HG03045 (cell line): ENCODE results near the gene DCTD.

Experiments
- ATAC-seq: cut with Tn5 transposase; IDR thresholded peaks from one replicate; pipeline ENCODE4 v1.9.1; 2021; ENCODE audit warnings: mild to moderate bottlenecking, moderate library complexity; ENCODE audit not compliant: unreplicated experiment

The DCTD gene

GRCh38 chr4:182874797-182875345 is 42.3 kb downstream of the DCTD start:
- ATAC-seq, result no peak

- no peak for ATAC-seq
Observed at GRCh38 chr4:182874304-182874751, 42.9 kb downstream of the DCTD start.

GRCh38 chr4:182873726-182874125 is 43.5 kb downstream of the DCTD start:
- no peak for ATAC-seq

- ATAC-seq, result no peak
Observed at GRCh38 chr4:182873289-182873688, 43.9 kb downstream of the DCTD start.

GRCh38 chr4:182872886-182873285 is 44.3 kb downstream of the DCTD start:
- no peak for ATAC-seq

- no peak for ATAC-seq
Observed at GRCh38 chr4:182871616-182872015, 45.6 kb downstream of the DCTD start.

- no peak for ATAC-seq
Observed at GRCh38 chr4:182869697-182870096, 47.5 kb downstream of the DCTD start.

GRCh38 chr4:182866746-182867145 is 50.4 kb downstream of the DCTD start:
- no peak for ATAC-seq

GRCh38 chr4:182863501-182863900 is 53.7 kb downstream of the DCTD start:
- no peak for ATAC-seq

- no peak for ATAC-seq
Observed at GRCh38 chr4:182862921-182863320, 54.3 kb downstream of the DCTD start.

GRCh38 chr4:182862141-182862875 is 54.9 kb downstream of the DCTD start:
- no peak for ATAC-seq

GRCh38 chr4:182861346-182861745 is 55.8 kb downstream of the DCTD start:
- no peak for ATAC-seq

- no peak for ATAC-seq
Observed at GRCh38 chr4:182859730-182860129, 57.5 kb downstream of the DCTD start.

GRCh38 chr4:182858711-182859110 is 58.5 kb downstream of the DCTD start:
- ATAC-seq, result no peak

- no peak for ATAC-seq
Observed at GRCh38 chr4:182856862-182857261, 60.3 kb downstream of the DCTD start.

GRCh38 chr4:182855877-182856276 is 61.3 kb downstream of the DCTD start:
- no peak for ATAC-seq

GRCh38 chr4:182855312-182855711 is 61.9 kb downstream of the DCTD start:
- no peak for ATAC-seq

- ATAC-seq, result no peak
Observed at GRCh38 chr4:182854466-182854865, 62.7 kb downstream of the DCTD start.

- no peak for ATAC-seq
Observed at GRCh38 chr4:182853731-182854330, 63.4 kb downstream of the DCTD start.

- ATAC-seq, result no peak
Observed at GRCh38 chr4:182848685-182849084, 68.5 kb downstream of the DCTD start.

- ATAC-seq, result no peak
Observed at GRCh38 chr4:182847576-182848450, 69.4 kb downstream of the DCTD start.
